CD8-positive, alpha-beta memory T cell (primary cell): ENCODE results near the gene SRRM5. TPM values are rescaled to one million over a fixed set of nuclear protein-coding genes. Genes with fewer than 3 reads are reported as not detected.

Experiments
- CTCF ChIA-PET: fragments of 350-600 bp; sonication (Branson Sonifier 250); formaldehyde crosslinking; loops from one replicate; lab custom pipeline; 2021; ENCODE audit warnings: antibody characterized with exemption; lab: Charles Lee
- POLR2A ChIA-PET: fragments of 350-600 bp; sonication (Branson Sonifier 250); formaldehyde crosslinking; loops from one replicate; lab custom pipeline; 2021; ENCODE audit warnings: antibody characterized with exemption; lab: Charles Lee
- DNase-seq, 5 donors: peaks; one replicate each; pipeline versions ENCODE4 v3.0.0 to v3.0.0-alpha.2; 2020 to 2022; ENCODE audit warnings: mixed read lengths in 1 of 5
- H3K27ac ChIP-seq: one replicate; pipeline ENCODE4 v1.7.0; 2013; ENCODE audit warnings: low read depth, mild to moderate bottlenecking, low read length, moderate library complexity
- H3K27me3 ChIP-seq: 2 replicates; pipeline ENCODE4 v1.7.0; 2013; ENCODE audit warnings: low read length, mild to moderate bottlenecking; ENCODE audit not compliant: insufficient read depth, poor library complexity, severe bottlenecking
- H3K36me3 ChIP-seq: 2 replicates; pipeline ENCODE4 v1.7.0; 2013; ENCODE audit warnings: mild to moderate bottlenecking, low read length, moderate library complexity; ENCODE audit not compliant: insufficient read depth
- H3K4me1 ChIP-seq: 2 replicates; pipeline ENCODE4 v1.7.0; 2013; ENCODE audit warnings: mild to moderate bottlenecking, low read length, moderate library complexity; ENCODE audit not compliant: insufficient read depth
- H3K4me3 ChIP-seq: 2 replicates; pipeline ENCODE4 v1.7.0; 2013; ENCODE audit warnings: mild to moderate bottlenecking, low read length
- H3K9me3 ChIP-seq: 2 replicates; pipeline ENCODE4 v1.7.0; 2013; ENCODE audit warnings: mild to moderate bottlenecking, low read length
- H3K27ac Mint-ChIP-seq, 8 donors: one replicate each; pipeline ENCODE4 v1.8.0; 2020 to 2021; ENCODE audit warnings: mixed read lengths in 8 of 8, mild to moderate bottlenecking in 6 of 8, inconsistent platforms in 3 of 8, moderate library complexity in 3 of 8
- H3K27me3 Mint-ChIP-seq, 2 donors: one replicate each; pipeline ENCODE4 v1.8.0; 2020 to 2021; ENCODE audit warnings: mixed read lengths in 2 of 2, mild to moderate bottlenecking in 1 of 2, moderate library complexity in 1 of 2
- H3K36me3 Mint-ChIP-seq, 3 donors: one replicate each; pipeline ENCODE4 v1.8.0; 2020 to 2021; ENCODE audit warnings: mixed read lengths in 3 of 3, inconsistent platforms in 1 of 3, mild to moderate bottlenecking in 1 of 3
- H3K4me1 Mint-ChIP-seq, 3 donors: one replicate each; pipeline ENCODE4 v1.8.0; 2020 to 2021; ENCODE audit warnings: mixed read lengths in 3 of 3, inconsistent platforms in 1 of 3, mild to moderate bottlenecking in 1 of 3
- H3K4me3 Mint-ChIP-seq, 7 donors: one replicate each; pipeline ENCODE4 v1.8.0; 2020 to 2021; ENCODE audit warnings: mixed read lengths in 7 of 7, mild to moderate bottlenecking in 6 of 7, moderate library complexity in 4 of 7, inconsistent platforms in 2 of 7
- H3K9me3 Mint-ChIP-seq, 5 donors: one replicate each; pipeline ENCODE4 v1.8.0; 2020 to 2022; ENCODE audit warnings: mixed read lengths in 5 of 5, mild to moderate bottlenecking in 3 of 5, moderate library complexity in 2 of 5, inconsistent platforms in 1 of 5
- polyA plus RNA-seq: library from polyadenylated mRNA; unstranded; fragments of 300-500 nt; fragmentation: Illumina TruSeq; gene quantifications from one replicate; pipeline ENCODE4 v1.2.3, GENCODE V29; 2021
- total RNA-seq, 2 experiments: library from RNA; stranded (reverse); gene quantifications; one replicate each; pipeline ENCODE4 v1.2.3, GENCODE V29; 2021

SRRM5 gene
- total and polyA plus RNA-seq, 3 experiments from 2014 or later: 0.24 to 0.58 (median 0.26) TPM

GRCh38 chr19:43607238-43608205, 4.4 kb upstream of the SRRM5 start:
- POLR2A ChIA-PET: no interaction called here
- no peak for DNase-seq
- H3K9me3 Mint-ChIP-seq: no peaks in the 10 kb centered on the region
- no peaks in the 10 kb centered on the region for H3K4me1 ChIP-seq
- H3K27ac Mint-ChIP-seq: peak overlapping the region in 5 of 8 donors; percentile 6 to 90 (median 56)
- CTCF ChIA-PET: interaction anchor here (1.1 to 1.3 kb wide), 2 partner anchors 12 to 48 kb away, joined by 3 read pairs; partner anchors contain the start of gene IRGQ
- H3K27me3 Mint-ChIP-seq: no peaks in the 10 kb centered on the region
- no peaks in the 10 kb centered on the region for H3K9me3 ChIP-seq
- H3K27ac ChIP-seq: no peak overlapping the region
- H3K4me3 ChIP-seq: no peak overlapping the region
- peaks cover 8 to 13% (median 12%) of the 10 kb centered on the region in 3 donors for H3K4me1 Mint-ChIP-seq
- peaks cover 5% of the 10 kb centered on the region for H3K36me3 ChIP-seq
- H3K4me3 Mint-ChIP-seq: no peak overlapping the region
- H3K27me3 ChIP-seq: no peaks in the 10 kb centered on the region
- H3K36me3 Mint-ChIP-seq: peaks cover 0 to 51% (median 11%) of the 10 kb centered on the region in 3 donors

GRCh38 chr19:43609872-43610271, 2.0 kb upstream of the SRRM5 start:
- Mint-ChIP-seq H3K27me3 (no peaks in the 10 kb centered on the region), H3K9me3 (no peaks in the 10 kb centered on the region), H3K27ac (peak overlapping the region in 4 of 8 donors; percentile 27 to 66 (median 42)), H3K4me1 (peaks cover 25 to 32% (median 26%) of the 10 kb centered on the region in 3 donors), H3K4me3 (no peak overlapping the region), H3K36me3 (peaks cover 0 to 60% (median 16%) of the 10 kb centered on the region in 3 donors)
- Histone ChIP-seq H3K27me3 (no peaks in the 10 kb centered on the region), H3K27ac (no peak overlapping the region), H3K36me3 (peaks cover 5% of the 10 kb centered on the region), H3K4me3 (no peak overlapping the region), H3K4me1 (no peaks in the 10 kb centered on the region), H3K9me3 (no peaks in the 10 kb centered on the region)
- POLR2A ChIA-PET: no interaction called here
- CTCF ChIA-PET: interaction anchor here (1.3 kb wide), 1 partner anchor 55 kb away, joined by 3 read pairs; no protein-coding TSS in a partner anchor
- no peak for DNase-seq

- peak overlapping the region in 4 of 8 donors; percentile 33 to 74 (median 60) for H3K27ac Mint-ChIP-seq
These were observed 1.4 kb upstream of the SRRM5 start for GRCh38 chr19:43610493-43610892.

GRCh38 chr19:43612374-43612773, 486 bp downstream of the SRRM5 start:
- H3K27ac ChIP-seq: no peak overlapping the region
- H3K27me3 ChIP-seq: no peaks in the 10 kb centered on the region
- H3K4me3 Mint-ChIP-seq: no peak overlapping the region
- H3K27ac Mint-ChIP-seq: peak overlapping the region in 1 of 8 donors; percentile 58
- H3K36me3 ChIP-seq: peaks cover 5% of the 10 kb centered on the region
- ChIA-PET POLR2A (no interaction called here), CTCF (no interaction called here)
- H3K4me3 ChIP-seq: no peak overlapping the region
- peaks cover 30 to 47% (median 31%) of the 10 kb centered on the region in 3 donors for H3K4me1 Mint-ChIP-seq
- no peaks in the 10 kb centered on the region for H3K27me3 Mint-ChIP-seq
- no peak for DNase-seq
- no peaks in the 10 kb centered on the region for H3K9me3 ChIP-seq
- peaks cover 0 to 46% (median 14%) of the 10 kb centered on the region in 3 donors for H3K36me3 Mint-ChIP-seq
- peaks cover 3% of the 10 kb centered on the region for H3K4me1 ChIP-seq
- H3K9me3 Mint-ChIP-seq: no peaks in the 10 kb centered on the region

More at GRCh38 chr19:43610493-43610892, 1.4 kb upstream of the SRRM5 start:
- Mint-ChIP-seq H3K9me3 (no peaks in the 10 kb centered on the region), H3K36me3 (peaks cover 0 to 57% (median 16%) of the 10 kb centered on the region in 3 donors), H3K4me1 (peaks cover 26 to 36% (median 26%) of the 10 kb centered on the region in 3 donors), H3K4me3 (no peak overlapping the region), H3K27me3 (no peaks in the 10 kb centered on the region)
- Histone ChIP-seq H3K36me3 (peaks cover 5% of the 10 kb centered on the region), H3K4me3 (no peak overlapping the region), H3K4me1 (no peaks in the 10 kb centered on the region), H3K27ac (no peak overlapping the region), H3K27me3 (no peaks in the 10 kb centered on the region), H3K9me3 (no peaks in the 10 kb centered on the region)
- ChIA-PET CTCF (no interaction called here), POLR2A (no interaction called here)
- DNase-seq: no peak

- Mint-ChIP-seq H3K36me3 (peaks cover 0 to 41% (median 11%) of the 10 kb centered on the region in 3 donors), H3K4me3 (no peak overlapping the region), H3K27ac (peak overlapping the region in 4 of 8 donors; percentile 23 to 90 (median 30)), H3K27me3 (no peaks in the 10 kb centered on the region), H3K9me3 (no peaks in the 10 kb centered on the region), H3K4me1 (peaks cover 38 to 67% (median 45%) of the 10 kb centered on the region in 3 donors)
- POLR2A ChIA-PET: no interaction called here
- DNase-seq: no peak
- CTCF ChIA-PET: interaction anchor here (1.6 kb wide), 1 partner anchor 97 kb away, joined by 3 read pairs; no protein-coding TSS in a partner anchor
- no peak overlapping the region for H3K4me3 ChIP-seq
- H3K4me1 ChIP-seq: peaks cover 22% of the 10 kb centered on the region
- no peak overlapping the region for H3K27ac ChIP-seq
- H3K36me3 ChIP-seq: peaks cover 5% of the 10 kb centered on the region
- H3K9me3 ChIP-seq: no peaks in the 10 kb centered on the region
- H3K27me3 ChIP-seq: no peaks in the 10 kb centered on the region
These were observed 4.4 kb downstream of the SRRM5 start for GRCh38 chr19:43616306-43616705.

- POLR2A ChIA-PET: interaction anchor here (0.6 kb wide), 1 partner anchor 190 kb away, joined by 3 read pairs; no protein-coding TSS in a partner anchor
- no peak for DNase-seq
- Histone ChIP-seq H3K36me3 (peaks cover 1% of the 10 kb centered on the region), H3K4me3 (no peak overlapping the region), H3K4me1 (peaks cover 22% of the 10 kb centered on the region), H3K27me3 (no peaks in the 10 kb centered on the region), H3K9me3 (no peaks in the 10 kb centered on the region), H3K27ac (no peak overlapping the region)
- peaks cover 0 to 35% (median 8%) of the 10 kb centered on the region in 3 donors for H3K36me3 Mint-ChIP-seq
- H3K27ac Mint-ChIP-seq: peak overlapping the region in 6 of 8 donors; percentile 12 to 90 (median 43)
- no peaks in the 10 kb centered on the region for H3K9me3 Mint-ChIP-seq
- peak overlapping the region in 3 of 7 donors; percentile 16 to 61 (median 52) for H3K4me3 Mint-ChIP-seq
- peaks cover 41 to 68% (median 43%) of the 10 kb centered on the region in 3 donors for H3K4me1 Mint-ChIP-seq
- CTCF ChIA-PET: interaction anchor here (1.6 kb wide), 1 partner anchor 98 kb away, joined by 3 read pairs; no protein-coding TSS in a partner anchor
- no peaks in the 10 kb centered on the region for H3K27me3 Mint-ChIP-seq
These were observed 5.1 kb downstream of the SRRM5 start for GRCh38 chr19:43616954-43617353.

GRCh38 chr19:43618921-43619261, 7.0 kb downstream of the SRRM5 start:
- H3K4me1 Mint-ChIP-seq: peaks cover 29 to 54% (median 29%) of the 10 kb centered on the region in 3 donors
- ChIA-PET POLR2A (interaction anchor here (1.0 to 1.4 kb wide), 2 partner anchors 23 to 115 kb away, joined by 3 to 4 read pairs; partner anchors contain the start of genes IRGQ and ZNF576), CTCF (interaction anchor here (0.8 to 1.6 kb wide), 3 partner anchors 24 to 64 kb away, joined by 3 to 6 read pairs (median 5); no protein-coding TSS in a partner anchor)
- H3K4me3 ChIP-seq: peak overlapping the region; percentile 66
- peak overlapping the region; percentile 96 to 99 (median 98) for H3K4me3 Mint-ChIP-seq
- peaks cover 22% of the 10 kb centered on the region for H3K4me1 ChIP-seq
- no peaks in the 10 kb centered on the region for H3K27me3 Mint-ChIP-seq
- H3K36me3 Mint-ChIP-seq: peaks cover 0 to 17% (median 0%) of the 10 kb centered on the region in 3 donors
- H3K9me3 Mint-ChIP-seq: no peaks in the 10 kb centered on the region
- H3K9me3 ChIP-seq: no peaks in the 10 kb centered on the region
- H3K36me3 ChIP-seq: no peaks in the 10 kb centered on the region
- DNase-seq: no peak
- H3K27me3 ChIP-seq: no peaks in the 10 kb centered on the region
- H3K27ac ChIP-seq: peak overlapping the region; percentile 91
- peak overlapping the region; percentile 89 to 99 (median 98) for H3K27ac Mint-ChIP-seq
